Pancreas (tissue), 10 donors: ENCODE measurements around the gene KCNQ5. TPM values are rescaled to one million over a fixed set of nuclear protein-coding genes. Genes with fewer than 3 reads are reported as not detected.

Experiments used
- ATAC-seq, 4 donors: fragments of 200-7000 bp; cut with Tn5 transposase; one replicate each; pipeline versions ENCODE4 v1.8.0 to v1.9.1; 2020; ENCODE audit warnings: mild to moderate bottlenecking in 4 of 4, moderate library complexity in 4 of 4
- DNase-seq, 6 donors: peaks; one replicate each; pipeline ENCODE4 v3.0.0-alpha.2; 2020
- FAIRE-seq: peaks from 2 replicates; lab custom pipeline; 2012; peaks lifted over from hg19 to GRCh38; lab: Jason Lieb, UNC
- H3K27ac ChIP-seq, 4 donors: fragments of 200-600 bp; sonication (generic); 1 replicate in 3 of 4; 2 replicates in 1 of 4; pipeline versions ENCODE4 v1.5.0 to v1.8.0; 2020
- H3K27me3 ChIP-seq, 4 donors: fragments of 200-600 bp; one replicate each; pipeline ENCODE4 v1.8.0; 2021
- H3K36me3 ChIP-seq, 3 donors: fragments of 200-600 bp; sonication (generic) in 1 of 3; one replicate each; pipeline versions ENCODE4 v1.5.0 to v1.8.0; 2020 to 2021
- H3K4me1 ChIP-seq, 3 donors: fragments of 200-600 bp; one replicate each; pipeline ENCODE4 v1.8.0; 2021
- H3K4me3 ChIP-seq, 4 donors: fragments of 200-600 bp; sonication (generic) in 2 of 4; one replicate each; pipeline versions ENCODE4 v1.5.0 to v1.8.0; 2020 to 2021
- H3K9me3 ChIP-seq, 4 donors: fragments of 200-600 bp; one replicate each; pipeline ENCODE4 v1.8.0; 2021
- CTCF ChIP-seq, 4 donors: fragments of 200-600 bp; sonication (generic) in 3 of 4; IDR thresholded peaks; one replicate each; pipeline versions ENCODE4 v1.5.0 to v1.8.0; 2021; ENCODE audit warnings: antibody characterized with exemption in 4 of 4
- WGBS, 2 donors: extraction: QIAGEN DNeasy Blood & Tissue Kit; methylation state at CpG; one replicate each; pipeline ENCODE4 v1.1.7; 2013; 5-methylcytosine and 5-hydroxymethylcytosine counted together
- intact Hi-C, 3 donors: fragments of 100-400 bp; cut with DNase I; formaldehyde crosslinking; loops; one replicate each; pipeline versions ENCODE4 v1.11.1 to v1.14.2; 2022
- polyA plus RNA-seq, 2 donors: library from polyadenylated mRNA; stranded (reverse); fragments of 200-250 nt; gene quantifications; one replicate each; pipeline ENCODE4 v1.2.3, GENCODE V29; 2013
- total RNA-seq, 6 donors: library from RNA; stranded (reverse); fragmentation: NEBNext Ultra II Directional in 4 of 6; extraction: Animal tissue kit (Norgen Biotek cat#: 25700) in 4 of 6; gene quantifications; one replicate each; pipeline versions ENCODE4 v1.2.1 to v1.2.4, GENCODE V29; 2021 to 2023
- donor health status: healthy with polysubstance abuse.
- donor health status: DM: no; HTN: no; CAD: no; lungs with moderate emphysema.
- donor health status: DM: no; HTN: no; CAD: no.
- donor health status: control.
- donor health status: control.
- donor health status: Bipolar disorder and iron deficiency.
- donor health status: DM: yes; HTN: yes; CAD: no.
- donor health status: DM: no; HTN: no; CAD: no.
- donor health status: DM: no; HTN: no; CAD: no.
- donor health status: DM: yes; HTN: yes; CAD: no.

KCNQ5 gene
- total and polyA plus RNA-seq, 8 donors = 0.03 to 1.1 (median 0.13) TPM

DNA sequence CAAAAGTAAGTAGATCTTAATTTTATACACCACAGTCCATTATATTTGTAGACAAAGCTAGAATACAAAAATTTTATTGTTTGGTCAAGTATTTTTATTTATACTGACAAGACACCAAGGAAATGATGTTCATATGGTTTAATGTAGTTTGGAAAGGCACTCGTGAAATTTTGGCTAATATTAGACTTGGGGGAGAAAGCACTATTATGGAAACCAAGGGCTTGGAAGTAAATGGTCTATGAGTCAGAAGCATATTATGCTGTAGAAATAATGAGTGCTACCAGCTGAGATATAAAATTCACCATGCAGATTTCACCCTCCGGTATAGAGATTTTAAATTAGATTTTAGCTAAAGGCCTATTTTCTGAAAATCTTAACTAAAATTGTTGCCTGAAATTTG is 233.6 kb downstream of the KCNQ5 start:
- 80 to 84% methylated on average over 2 of the region's 2 CpGs for WGBS, 2 donors
- FAIRE-seq = no peak
- Histone ChIP-seq H3K27ac (no peak overlapping the region), H3K9me3 (no peaks in the 10 kb centered on the region), H3K27me3 (no peaks in the 10 kb centered on the region), H3K4me1 (no peaks in the 10 kb centered on the region), H3K4me3 (no peak overlapping the region), H3K36me3 (no peaks in the 10 kb centered on the region)
- no peak for DNase-seq
- intact Hi-C loops = no loop called here
- no peak for TF ChIP-seq CTCF (IDR thresholded peaks at IDR 0.05)
- no peak for ATAC-seq

GRCh38 chr6:72856801-72857200 is 234.9 kb downstream of the KCNQ5 start:
- no peak for FAIRE-seq
- no peak for TF ChIP-seq CTCF (IDR thresholded peaks at IDR 0.05)
- H3K36me3 ChIP-seq = no peaks in the 10 kb centered on the region
- no peaks in the 10 kb centered on the region for H3K9me3 ChIP-seq
- DNase-seq = no peak
- no peak overlapping the region for H3K4me3 ChIP-seq
- no peak overlapping the region for H3K27ac ChIP-seq
- no peaks in the 10 kb centered on the region for H3K4me1 ChIP-seq
- intact Hi-C loops = no loop called here
- ATAC-seq = no peak
- 80 to 81% methylated on average over 3 of the region's 3 CpGs for WGBS, 2 donors
- H3K27me3 ChIP-seq = no peaks in the 10 kb centered on the region

DNA sequence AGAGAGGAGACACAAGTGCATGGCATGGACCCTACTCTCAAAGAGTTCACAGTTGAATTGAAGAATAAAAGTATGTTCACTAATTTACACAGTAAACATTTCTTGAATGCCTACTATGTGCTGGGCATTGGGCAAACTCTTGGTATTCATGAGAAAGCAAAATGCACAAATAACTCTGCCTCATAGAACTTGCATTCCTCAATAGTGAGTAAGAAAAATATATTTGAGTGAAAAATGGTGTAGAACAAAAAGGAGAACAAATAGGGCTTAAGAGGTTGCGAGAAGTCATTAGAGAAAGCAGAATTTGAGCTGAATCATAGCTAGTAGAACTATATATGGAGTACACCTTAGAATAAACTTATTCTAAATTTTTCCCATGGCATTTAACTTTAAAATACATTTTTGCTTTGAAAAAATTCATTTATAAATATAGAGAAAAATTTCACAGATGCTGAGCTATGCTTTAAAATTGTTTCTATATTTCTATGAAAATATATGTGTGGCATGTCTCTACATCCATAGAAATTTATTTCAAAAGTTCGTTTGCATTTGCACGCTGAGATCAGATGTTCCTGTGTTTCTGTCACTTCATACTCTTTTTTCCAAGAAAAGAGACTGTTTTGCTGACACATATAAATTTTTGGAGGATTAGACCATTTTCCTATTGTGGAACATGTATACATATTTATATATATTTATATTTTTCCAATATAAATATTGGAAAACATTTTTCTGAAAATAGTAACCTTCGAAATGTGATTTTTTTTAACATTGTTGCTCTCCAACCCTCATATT is 236.1 kb downstream of the KCNQ5 start:
- FAIRE-seq = peak; percentile 72

GRCh38 chr6:72861059-72861458 is 239.2 kb downstream of the KCNQ5 start:
- ATAC-seq = no peak
- Histone ChIP-seq H3K4me3 (no peak overlapping the region), H3K27ac (no peak overlapping the region), H3K9me3 (no peaks in the 10 kb centered on the region), H3K4me1 (peaks cover 0 to 7% (median 0%) of the 10 kb centered on the region in 3 donors), H3K27me3 (no peaks in the 10 kb centered on the region), H3K36me3 (no peaks in the 10 kb centered on the region)
- no peak for DNase-seq
- intact Hi-C loops = no loop called here
- WGBS, 2 donors = 66 to 67% methylated on average over 2 of the region's 2 CpGs
- no peak for TF ChIP-seq CTCF (IDR thresholded peaks at IDR 0.05)
- no peak for FAIRE-seq

More for the DNA sequence above, 236.1 kb downstream of the KCNQ5 start:
- no peak for TF ChIP-seq CTCF (IDR thresholded peaks at IDR 0.05)
- no peaks in the 10 kb centered on the region for H3K36me3 ChIP-seq
- H3K4me3 ChIP-seq = no peak overlapping the region
- DNase-seq = no peak
- no peak for ATAC-seq
- H3K27ac ChIP-seq = no peak overlapping the region
- 87 to 89% methylated on average over 4 of the region's 4 CpGs for WGBS, 2 donors
- H3K27me3 ChIP-seq = no peaks in the 10 kb centered on the region
- intact Hi-C loops = no loop called here
- no peaks in the 10 kb centered on the region for H3K4me1 ChIP-seq
- H3K9me3 ChIP-seq = no peaks in the 10 kb centered on the region

- FAIRE-seq (no peak), DNase-seq (no peak), ATAC-seq (peak in 2 of 4 donors; percentile 58 to 59)
- no peak for TF ChIP-seq CTCF (IDR thresholded peaks at IDR 0.05)
- WGBS, 2 donors = 64% methylated on average over 2 of the region's 2 CpGs
- Histone ChIP-seq H3K4me1 (peaks cover 0 to 7% (median 0%) of the 10 kb centered on the region in 3 donors), H3K27me3 (no peaks in the 10 kb centered on the region), H3K9me3 (no peaks in the 10 kb centered on the region), H3K36me3 (no peaks in the 10 kb centered on the region), H3K4me3 (no peak overlapping the region), H3K27ac (no peak overlapping the region)
- intact Hi-C loops = no loop called here
Measured at GRCh38 chr6:72861935-72862432, 240.1 kb downstream of the KCNQ5 start.
